Heart left ventricle (tissue), 16 donors: ENCODE results near the gene DOCK4. TPM values are rescaled to one million over a fixed set of nuclear protein-coding genes. Genes with fewer than 3 reads are reported as not detected.

Source experiments
- ATAC-seq, 4 donors: fragments of 200-7000 bp; cut with Tn5 transposase; one replicate each; pipeline ENCODE4 v1.9.1; 2020 to 2022; ENCODE audit warnings: moderate library complexity in 4 of 4, mild to moderate bottlenecking in 3 of 4, moderate number of reproducible peaks in 1 of 4
- DNase-seq, 5 donors: peaks; one replicate each; pipeline ENCODE4 v3.0.0-alpha.2; 2020
- H3K27ac ChIP-seq, 12 donors: fragments of 200-600 bp; sonication (generic) in 4 of 12; one replicate each; pipeline versions ENCODE4 v1.5.0 to v1.8.0; 2016 to 2022; ENCODE audit warnings: mild to moderate bottlenecking in 2 of 12
- H3K27me3 ChIP-seq, 9 donors: fragments of 200-600 bp; sonication (generic) in 2 of 9; one replicate each; pipeline versions ENCODE4 v1.5.1 to v1.8.0; 2016 to 2022; ENCODE audit warnings: mild to moderate bottlenecking in 3 of 9
- H3K36me3 ChIP-seq, 9 donors: fragments of 200-600 bp; sonication (generic) in 2 of 9; one replicate each; pipeline versions ENCODE4 v1.5.0 to v1.8.0; 2018 to 2022; ENCODE audit warnings: mild to moderate bottlenecking in 2 of 9
- H3K4me1 ChIP-seq, 12 donors: fragments of 200-600 bp; sonication (generic) in 4 of 12; one replicate each; pipeline versions ENCODE4 v1.5.0 to v1.8.0; 2016 to 2022; ENCODE audit warnings: mild to moderate bottlenecking in 3 of 12
- H3K4me3 ChIP-seq, 12 donors: fragments of 200-600 bp; sonication (generic) in 4 of 12; one replicate each; pipeline versions ENCODE4 v1.5.0 to v1.8.0; 2017 to 2022; ENCODE audit warnings: mild to moderate bottlenecking in 9 of 12, moderate library complexity in 4 of 12
- H3K9me3 ChIP-seq, 12 donors: fragments of 200-600 bp; sonication (generic) in 4 of 12; one replicate each; pipeline versions ENCODE4 v1.5.0 to v1.8.0; 2016 to 2022; ENCODE audit warnings: mild to moderate bottlenecking in 1 of 12
- CTCF ChIP-seq, 12 donors: fragments of 200-600 bp; sonication (generic) in 4 of 12; IDR thresholded peaks; one replicate each; pipeline versions ENCODE4 v1.5.0 to v1.8.0; 2018 to 2022; ENCODE audit warnings: antibody characterized with exemption in 12 of 12, mild to moderate bottlenecking in 5 of 12
- POLR2A ChIP-seq, 2 donors: fragments of 450-650 bp; IDR thresholded peaks; one replicate each; pipeline ENCODE4 v1.6.1; 2017; ENCODE audit warnings: antibody characterized with exemption in 2 of 2, mild to moderate bottlenecking in 2 of 2, moderate library complexity in 2 of 2
- WGBS, 4 donors: extraction: QIAGEN DNeasy Blood & Tissue Kit in 2 of 4; methylation state at CpG; one replicate each; pipeline versions ENCODE4 v1.1.5 to v1.1.7; 2013 to 2018; 5-methylcytosine and 5-hydroxymethylcytosine counted together
- intact Hi-C, 10 donors: fragments of 100-400 bp; cut with DNase I; formaldehyde crosslinking; loops; one replicate each; pipeline versions ENCODE4 v1.11.1 to v1.14.2; 2022
- polyA plus RNA-seq, 2 donors: library from polyadenylated mRNA; stranded (reverse); fragments of 200-250 nt; gene quantifications; one replicate each; pipeline ENCODE4 v1.2.3, GENCODE V29; 2013
- total RNA-seq, 9 donors: library from RNA; depleted of rRNA in 2 of 9; stranded (reverse); fragments of >200 nt in 2 of 9; fragmentation: NEBNext Ultra II Directional in 3 of 9; extraction: Animal tissue kit (Norgen Biotek cat#: 25700) in 3 of 9; gene quantifications; one replicate each; pipeline versions ENCODE4 v1.1.0 to v1.2.4, GENCODE V29; 2016 to 2023
- donor health status: ischemic (EF 13 %, LVEDD 7.1; RV severe dilation, severe dysfunction).
- donor health status: healthy with polysubstance abuse.
- donor health status: DM: no; HTN: yes; CAD: no.
- donor health status: DM: no; HTN: no; CAD: no.
- donor health status: ischemic (EF 25% LVEDD 6.9; RV normal size, moderate dysfunction).
- donor health status: ischemic (EF 25% LVEDD 5.7; RV mildly dilated, moderate dysfunction).
- donor health status: healthy.
- donor health status: DM: yes; HTN: yes; CAD: no.
- donor health status: ischemic (EF 35%, LVEDD 5.7; RV mildly dilated, moderate dysfunction).
- donor health status: nonischemic (EF 11% LVEDD 7.7; RV severe dilation, severe dysfunction).
- donor health status: DM: yes; HTN: yes; CAD: no.
- donor health status: PGD.
- donor health status: ischemic (EF 29% LVEDD 5.4; RV normal size, mild dysfunction).
- donor health status: nonischemic (EF 23%, LVEDD 6.1; RV moderate dilation, normal function).

DOCK4 gene
- total and polyA plus RNA-seq, 11 donors: 5.1 to 40.8 (median 13.1) TPM

- DNase-seq (no peak), ATAC-seq (no peak)
- TF ChIP-seq CTCF (IDR thresholded peaks at IDR 0.05): no peak
- TF ChIP-seq POLR2A (IDR thresholded peaks at IDR 0.05): no peak
Observed at GRCh38 chr7:111883241-111883640, 323.0 kb downstream of the DOCK4 start.

GRCh38 chr7:111878785-111879184, 327.4 kb downstream of the DOCK4 start:
- Histone ChIP-seq H3K27ac (no peak overlapping the region), H3K36me3 (peaks cover 0 to 10% (median 0%) of the 10 kb centered on the region in 9 donors), H3K4me3 (no peak overlapping the region), H3K9me3 (peaks cover 0 to 15% (median 0%) of the 10 kb centered on the region in 12 donors), H3K4me1 (peaks cover 0 to 10% (median 6%) of the 10 kb centered on the region in 12 donors), H3K27me3 (no peaks in the 10 kb centered on the region)
- no peak for TF ChIP-seq POLR2A (IDR thresholded peaks at IDR 0.05)
- TF ChIP-seq CTCF (IDR thresholded peaks at IDR 0.05): no peak
- intact Hi-C loops: no loop called here
- DNase-seq (no peak), ATAC-seq (peak in 1 of 4 donors; percentile 34)

More at GRCh38 chr7:111883241-111883640, 323.0 kb downstream of the DOCK4 start:
- no peak overlapping the region for H3K27ac ChIP-seq
- H3K4me1 ChIP-seq: peaks cover 0 to 2% (median 0%) of the 10 kb centered on the region in 12 donors
- no peaks in the 10 kb centered on the region for H3K27me3 ChIP-seq
- intact Hi-C loops: no loop called here
- no peak overlapping the region for H3K4me3 ChIP-seq
- H3K9me3 ChIP-seq: peaks cover 0 to 15% (median 0%) of the 10 kb centered on the region in 12 donors
- H3K36me3 ChIP-seq: peaks cover 0 to 11% (median 0%) of the 10 kb centered on the region in 9 donors

- intact Hi-C loops: no loop called here
- peaks cover 0 to 18% (median 13%) of the 10 kb centered on the region in 12 donors for H3K4me1 ChIP-seq
- no peak overlapping the region for H3K4me3 ChIP-seq
- ATAC-seq (no peak), DNase-seq (no peak)
- H3K27ac ChIP-seq: no peak overlapping the region
- no peaks in the 10 kb centered on the region for H3K27me3 ChIP-seq
- no peak for TF ChIP-seq POLR2A (IDR thresholded peaks at IDR 0.05)
- TF ChIP-seq CTCF (IDR thresholded peaks at IDR 0.05): no peak
- H3K36me3 ChIP-seq: peaks cover 0 to 10% (median 0%) of the 10 kb centered on the region in 9 donors
- peaks cover 0 to 15% (median 0%) of the 10 kb centered on the region in 12 donors for H3K9me3 ChIP-seq
- 90 to 94% (median 91%) methylated on average over 4 of the region's 4 CpGs for WGBS, 4 donors
Observed at GRCh38 chr7:111877931-111878330, 328.3 kb downstream of the DOCK4 start.

- TF ChIP-seq POLR2A (IDR thresholded peaks at IDR 0.05): no peak
- TF ChIP-seq CTCF (IDR thresholded peaks at IDR 0.05): no peak
- ATAC-seq (peak in 3 of 4 donors; percentile 43 to 82 (median 55)), DNase-seq (no peak)
- Histone ChIP-seq H3K36me3 (peaks cover 0 to 27% (median 6%) of the 10 kb centered on the region in 9 donors), H3K4me3 (no peak overlapping the region), H3K9me3 (peaks cover 0 to 4% (median 0%) of the 10 kb centered on the region in 12 donors), H3K4me1 (peaks cover 0 to 23% (median 14%) of the 10 kb centered on the region in 12 donors), H3K27me3 (no peaks in the 10 kb centered on the region), H3K27ac (peak overlapping the region in 9 of 12 donors; percentile 41 to 79 (median 50))
- 26 to 53% (median 37%) methylated on average over 2 of the region's 2 CpGs for WGBS, 4 donors
- intact Hi-C loops: loop anchor here in 1 of 10 donors (5.0 kb wide), 1 partner anchor 333 kb away; the partner anchor contains the start of genes DOCK4 and ZNF277
Observed at GRCh38 chr7:111873963-111874690, 332.1 kb downstream of the DOCK4 start.
